Upper lobe of left lung (tissue), 4 donors: Measurements from ENCODE around the gene CARMIL1.

Experiments used
- CTCF ChIP-seq, 6 experiments: fragments of 450-650 bp in 4 of 6; fragments of 200-600 bp in 2 of 6; sonication (generic) in 2 of 6; IDR thresholded peaks; one replicate each; pipeline ENCODE4 v1.5.1; 2016 to 2019; ENCODE audit warnings: antibody characterized with exemption in 6 of 6
- EP300 ChIP-seq, 4 donors: sonication (generic); formaldehyde crosslinking; IDR thresholded peaks; one replicate each; pipeline ENCODE4 v1.5.1; 2017; ENCODE audit warnings: antibody characterized with exemption in 4 of 4, control low read depth in 2 of 4
- POLR2A ChIP-seq, 4 donors: fragments of 450-650 bp; IDR thresholded peaks; one replicate each; pipeline ENCODE4 v1.5.1; 2016 to 2017; ENCODE audit warnings: antibody characterized with exemption in 4 of 4, mild to moderate bottlenecking in 2 of 4

- no peak for TF ChIP-seq CTCF (IDR thresholded peaks at IDR 0.05)
- no peak for TF ChIP-seq POLR2A (IDR thresholded peaks at IDR 0.05)
- no peak for TF ChIP-seq EP300 (IDR thresholded peaks at IDR 0.05)
Observed at GRCh38 chr6:25486550-25486949, 207.4 kb downstream of the CARMIL1 start.
